ENCODE data around the gene TMEM240.
"Not testable (repeated sequence)": the region's sequence is repeated elsewhere in the genome, so short reads cannot be mapped to it uniquely, and the experiment has no call there.

The TMEM240 gene

GRCh38 chr1:1540090-1540817 is at the start of gene TMEM240:
Gene TMEM240, minus strand, starts transcription at chr1:1540624. Its CDS starts 278 bp downstream, at chr1:1540346.
- DNase-seq: peak; percentile 62

- no peak for DNase-seq
These were observed 43.1 kb upstream of the TMEM240 start for GRCh38 chr1:1583347-1584010.

- DNase-seq: no peak
These were observed 42.3 kb upstream of the TMEM240 start for GRCh38 chr1:1582585-1583346.

DNA sequence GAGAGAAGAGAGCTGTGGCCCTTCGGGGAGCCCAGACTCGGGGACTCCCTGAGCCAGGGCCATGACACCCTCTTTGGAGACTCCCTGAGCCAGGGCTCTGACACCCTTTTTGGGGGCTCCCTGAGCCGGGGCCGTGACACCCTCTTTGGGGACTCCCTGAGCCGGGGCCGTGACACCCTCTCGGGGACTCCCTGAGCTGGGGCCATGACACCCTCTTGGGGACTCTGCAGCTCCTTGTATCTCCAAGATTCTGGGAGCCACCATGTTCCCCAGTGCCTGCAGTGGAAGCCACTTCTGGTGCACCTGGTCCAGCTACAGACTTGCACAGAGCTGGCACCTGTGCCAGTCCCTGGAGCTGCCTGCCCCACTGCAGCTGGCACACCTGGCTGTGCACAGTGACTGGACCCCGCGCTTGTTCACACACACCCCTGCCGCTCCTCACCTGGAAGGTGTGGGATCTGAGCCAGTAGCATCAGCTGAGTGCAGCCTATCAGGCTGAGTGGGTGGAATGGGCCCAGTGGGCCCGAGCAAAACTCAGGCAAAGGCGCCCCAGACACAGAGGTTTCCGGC is 38.0 kb upstream of the TMEM240 start:
- DNase-seq: no peak

DNA sequence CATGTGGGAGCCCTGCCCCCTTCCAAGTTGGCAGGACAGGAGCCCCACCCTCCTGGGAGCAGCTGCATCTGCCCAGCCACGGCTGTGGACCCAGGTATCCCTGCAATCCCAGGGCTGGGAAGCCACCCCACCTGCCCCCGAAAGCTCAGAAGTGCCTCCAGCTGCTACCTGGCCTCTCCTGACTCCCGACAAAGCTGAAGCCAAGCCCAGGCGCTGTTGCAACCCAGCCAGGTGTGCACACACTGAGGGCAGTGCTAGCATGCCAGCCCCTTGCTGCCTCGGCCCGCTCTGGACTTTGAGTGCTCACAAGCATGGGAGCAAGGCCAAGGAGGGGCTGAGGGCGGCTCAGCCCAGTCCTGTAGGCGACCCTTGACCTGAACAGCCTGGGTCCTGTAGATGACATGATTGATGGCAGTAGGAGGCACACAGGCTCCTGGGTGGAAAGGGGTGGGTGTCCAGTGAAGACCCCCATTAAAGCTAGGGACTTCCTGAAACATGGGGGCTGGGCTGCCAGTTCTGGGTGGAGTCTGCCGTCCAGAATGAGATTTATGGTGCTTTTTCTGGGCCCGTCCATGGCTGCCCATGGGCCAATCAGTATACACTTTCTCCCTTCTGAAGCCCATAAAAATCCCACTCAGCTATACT is 37.1 kb upstream of the TMEM240 start:
- no peak for DNase-seq

DNA sequence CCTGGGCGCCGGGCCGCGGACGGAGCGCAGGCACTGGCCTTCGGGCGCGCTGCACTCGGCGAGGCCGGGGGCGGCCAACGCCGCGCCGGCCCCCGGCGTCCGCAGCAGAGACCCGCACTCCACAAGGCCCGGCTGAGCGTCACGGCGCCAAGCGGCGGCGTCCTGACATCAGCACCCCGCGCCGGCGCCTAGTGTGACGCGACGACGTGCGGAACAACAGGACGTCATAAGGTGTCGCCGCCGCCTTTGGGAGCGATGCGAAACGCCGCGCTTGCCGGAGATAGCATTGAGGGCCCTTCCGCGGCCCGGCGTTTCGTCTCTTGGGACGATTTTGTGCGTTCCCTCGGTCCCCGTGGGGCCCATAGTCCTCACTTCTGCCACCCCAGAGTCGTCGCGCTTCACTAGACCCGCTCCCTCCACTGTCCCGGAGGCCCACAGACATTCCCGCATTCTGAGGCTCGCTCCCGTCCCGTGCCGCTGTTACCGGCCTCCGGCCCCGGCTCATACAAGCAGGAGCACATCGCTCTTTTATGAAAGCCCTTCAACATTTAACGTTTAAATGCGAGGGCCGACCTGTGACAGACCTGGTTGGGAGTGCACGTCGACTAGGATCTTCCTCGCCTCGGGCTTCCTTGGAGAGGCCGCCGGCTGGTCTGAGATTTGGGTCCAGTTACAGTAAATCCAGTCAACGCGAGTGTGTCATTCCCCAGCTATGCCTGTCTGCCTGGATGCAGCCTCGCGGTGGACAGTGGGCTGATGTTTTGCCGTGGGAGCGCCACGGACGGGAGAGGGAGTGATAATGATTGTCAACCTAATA is 34.5 kb upstream of the TMEM240 start, which contains the start of gene SSU72:
Gene SSU72 (minus strand): TSS at position 143 of the 817 bp plus-strand sequence. CDS start 306 bp downstream, outside the sequence.
- peak; percentile 93 for DNase-seq

- peak; percentile 69 for DNase-seq
These were observed 33.7 kb upstream of the TMEM240 start for GRCh38 chr1:1573843-1574720.

DNA sequence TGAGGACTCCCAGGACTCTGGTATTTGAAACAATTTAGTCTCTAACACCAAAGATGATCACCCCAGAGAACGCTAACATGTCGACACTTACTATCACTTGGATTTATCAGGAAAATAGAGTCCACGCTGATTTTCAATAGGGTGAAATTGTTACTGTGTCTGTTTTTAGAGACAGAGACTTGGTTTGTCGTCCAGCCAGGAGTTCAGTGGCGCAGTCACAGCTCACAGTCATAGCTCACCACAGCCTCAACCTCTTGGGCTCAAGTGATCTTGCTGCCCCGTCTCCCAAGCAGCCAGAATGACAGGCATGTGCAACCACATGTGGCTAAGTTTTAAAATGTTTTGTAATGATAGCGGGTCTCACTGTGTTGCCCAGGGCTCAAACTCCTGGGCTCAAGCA is 28.9 kb upstream of the TMEM240 start:
- no peak for DNase-seq

DNA sequence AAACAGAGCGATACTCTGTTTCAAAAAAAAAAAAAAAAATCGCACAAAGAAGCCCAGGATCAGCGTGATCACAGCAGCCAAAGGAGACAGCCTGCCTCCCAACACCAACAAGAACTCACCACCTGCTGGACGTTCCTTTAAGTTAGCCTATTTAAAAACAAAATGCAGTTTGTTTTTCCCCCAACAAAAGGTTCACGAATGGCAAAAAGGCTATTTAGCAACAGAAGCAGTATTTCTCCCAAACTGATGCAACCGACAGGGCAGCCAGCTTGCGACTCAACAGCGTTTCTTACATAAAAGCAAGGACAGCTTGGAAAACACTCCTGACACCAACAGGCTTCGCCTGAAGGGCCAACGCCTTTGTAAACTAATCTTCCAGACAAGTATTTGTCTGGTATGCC is 27.5 kb upstream of the TMEM240 start:
- no peak for DNase-seq

GRCh38 chr1:1567152-1567875 is 26.9 kb upstream of the TMEM240 start:
- DNase-seq: no peak

DNA sequence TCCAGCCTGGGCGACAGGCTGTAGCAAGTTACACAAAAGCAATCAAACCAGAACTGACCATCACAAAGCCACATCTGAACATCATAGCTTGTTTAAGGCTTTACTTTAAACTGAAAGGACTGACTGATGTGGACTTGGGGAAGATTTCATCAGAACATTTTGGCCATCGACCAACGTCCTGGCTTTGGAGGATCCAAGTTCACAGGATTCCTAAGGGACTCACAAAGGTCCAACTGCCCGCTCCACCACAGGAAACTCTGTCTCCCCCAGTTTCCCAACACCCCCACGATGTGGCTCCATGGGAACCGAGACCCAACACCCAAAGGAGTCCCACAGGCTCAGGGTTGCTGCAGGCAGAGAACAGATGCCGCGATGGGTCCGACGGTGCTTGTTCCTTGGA is 24.9 kb upstream of the TMEM240 start:
- no peak for DNase-seq

DNA sequence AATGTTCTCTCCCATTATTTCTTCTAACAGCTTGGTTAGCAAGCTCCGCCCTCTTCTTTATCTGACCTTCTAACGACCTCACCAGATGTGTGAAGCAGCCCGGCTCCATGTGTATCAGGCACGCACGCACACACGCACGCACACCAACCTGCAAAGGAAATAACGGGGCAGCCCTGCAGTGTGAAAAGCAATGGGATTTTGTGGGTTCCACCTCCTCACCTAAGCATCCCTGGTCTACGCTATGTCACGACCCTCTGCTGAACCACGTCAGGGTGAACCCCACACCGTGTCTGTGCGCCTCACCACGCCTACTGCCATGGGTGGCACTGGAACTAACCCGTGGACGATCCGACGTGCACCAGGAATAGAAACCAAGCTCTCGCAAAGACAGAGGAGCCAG is 23.8 kb upstream of the TMEM240 start:
- no peak for DNase-seq

- no peak for DNase-seq
These were observed 23.3 kb upstream of the TMEM240 start for GRCh38 chr1:1563688-1564087.

DNA sequence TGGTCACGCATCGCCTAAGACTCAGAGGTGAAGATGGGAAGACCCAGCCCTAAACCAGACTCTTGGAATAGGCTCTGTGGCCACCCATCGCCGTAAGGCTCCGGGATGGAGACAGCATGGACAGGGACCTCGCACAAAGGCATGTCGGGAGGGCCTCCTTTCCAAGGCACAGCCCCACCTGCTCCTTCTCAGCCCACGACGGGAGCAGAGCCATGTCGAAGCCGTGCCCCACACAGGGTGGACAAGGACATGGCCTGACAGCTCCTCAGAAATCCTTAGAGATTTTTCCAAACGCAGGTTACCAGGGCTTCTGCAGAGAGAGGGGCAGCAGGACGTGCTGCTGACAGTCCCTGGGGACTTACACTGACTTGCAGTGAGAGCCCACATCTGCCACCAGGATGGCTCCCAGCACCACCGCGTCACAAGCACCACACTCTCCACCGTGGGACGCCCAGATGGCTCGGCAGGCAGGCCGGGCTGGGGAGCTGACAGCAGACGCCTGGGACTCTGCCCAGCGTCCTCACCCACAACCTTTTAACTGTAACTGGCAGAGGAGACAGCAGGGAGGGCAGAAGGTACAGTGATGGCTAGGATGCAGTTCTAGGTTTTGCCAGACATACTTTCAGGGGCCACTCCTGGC is 22.3 kb upstream of the TMEM240 start:
- DNase-seq: no peak

DNA sequence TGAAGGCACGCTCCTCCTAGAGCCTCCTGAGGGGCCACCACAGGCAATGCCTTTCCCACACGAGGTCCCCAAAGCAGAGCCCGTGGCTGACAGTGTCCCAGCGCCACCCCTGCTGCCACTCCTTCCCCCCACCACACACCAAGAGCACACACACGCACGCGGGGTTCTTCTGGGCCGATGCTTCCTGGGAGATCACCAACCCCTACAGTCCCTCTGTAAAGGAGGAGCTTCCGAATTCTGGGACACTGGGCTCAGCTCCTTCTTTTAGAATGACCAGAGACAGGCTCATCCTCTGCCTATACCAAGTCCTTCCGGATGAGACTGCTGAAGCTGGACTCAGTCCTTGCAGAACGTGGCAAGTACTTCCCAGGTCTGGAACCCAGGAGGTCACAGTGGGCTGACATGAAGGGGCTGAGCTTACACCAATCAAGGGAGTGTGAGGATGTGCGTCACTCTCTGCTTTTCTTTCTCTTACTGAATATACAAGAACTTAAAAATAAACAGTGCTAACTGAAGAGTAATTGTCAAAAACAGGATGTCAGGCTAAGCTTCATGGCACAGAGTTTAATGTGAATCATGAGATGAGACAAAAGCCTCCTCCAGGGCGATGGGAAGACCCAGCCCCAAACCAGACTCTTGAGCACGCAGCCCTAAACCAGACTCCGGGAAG is 21.5 kb upstream of the TMEM240 start:
- DNase-seq: no peak

DNA sequence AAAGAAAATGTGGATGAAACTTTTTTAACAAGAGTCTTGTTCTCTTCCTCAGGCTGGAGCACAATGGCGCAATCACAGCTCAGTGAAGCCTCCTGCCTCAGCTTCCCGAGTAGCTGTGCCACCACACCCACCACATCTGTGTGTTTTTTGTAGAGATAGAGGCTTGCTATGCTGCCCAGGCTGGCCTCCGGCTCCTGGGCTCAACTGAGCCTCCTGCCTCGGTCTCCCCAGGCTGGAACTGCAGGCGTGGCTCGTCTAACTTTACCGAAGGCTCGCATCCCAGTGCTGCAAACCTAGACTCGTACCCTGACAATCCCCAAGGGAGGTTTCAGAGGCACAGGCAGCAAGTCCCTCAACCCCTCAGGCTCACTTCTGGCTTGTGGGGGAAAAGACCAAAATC is 19.8 kb upstream of the TMEM240 start:
- no peak for DNase-seq

DNA sequence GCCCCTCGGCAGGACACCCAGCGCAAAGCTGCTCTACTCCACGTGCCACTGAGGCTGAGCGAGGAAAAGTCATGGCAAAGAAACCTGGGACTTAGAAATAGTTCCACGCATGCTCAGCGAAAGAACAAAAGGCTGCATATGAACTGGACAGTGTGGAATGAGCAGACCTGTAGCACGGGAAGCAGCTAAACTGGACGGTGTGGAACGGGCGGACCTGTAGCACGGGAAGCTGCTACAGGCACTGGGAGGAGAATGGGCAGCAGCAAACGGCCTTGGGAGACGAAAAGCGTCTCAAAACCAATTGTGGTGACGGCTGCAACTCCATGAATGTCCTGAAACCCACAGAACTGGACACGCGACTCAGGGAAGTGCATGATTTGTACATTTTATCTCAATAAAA is 18.6 kb upstream of the TMEM240 start:
- DNase-seq: no peak

DNA sequence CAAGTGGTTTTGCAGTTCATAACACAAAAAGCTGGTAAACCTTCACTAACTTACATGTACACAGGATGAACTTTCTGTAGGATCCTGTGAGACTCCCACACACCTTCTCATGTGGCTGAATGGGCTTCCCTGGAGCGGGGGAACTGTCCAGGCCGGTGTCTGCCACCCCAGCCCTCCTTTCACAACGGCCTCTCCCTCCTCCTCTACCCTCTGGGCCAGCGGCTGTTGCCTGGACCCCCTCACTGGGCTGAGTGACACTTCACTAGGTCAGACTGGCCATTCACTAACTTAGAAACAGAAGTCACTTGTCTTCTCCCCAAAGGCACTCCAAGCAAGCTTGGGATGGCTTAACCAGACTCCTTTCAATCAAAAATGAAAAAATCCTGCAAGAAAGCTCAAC is 18.2 kb upstream of the TMEM240 start:
- no peak for DNase-seq

- DNase-seq: not testable (repeated sequence)
These were observed 17.3 kb upstream of the TMEM240 start for GRCh38 chr1:1557688-1558087.
